Left ventricle myocardium inferior (tissue), 1 donor: ENCODE data around the gene LMLN. TPM values are rescaled to one million over a fixed set of nuclear protein-coding genes. Genes with fewer than 3 reads are reported as not detected.

Experiments used
- DNase-seq: peaks from one replicate; pipeline ENCODE4 v3.0.0-alpha.2; 2020
- H3K27ac ChIP-seq: fragments of 200-600 bp; replicated peaks from 2 replicates; pipeline ENCODE4 v1.8.0; 2021
- H3K27me3 ChIP-seq: fragments of 200-600 bp; 2 replicates; pipeline ENCODE4 v1.8.0; 2021; ENCODE audit warnings: low read depth
- H3K36me3 ChIP-seq: fragments of 200-600 bp; 2 replicates; pipeline ENCODE4 v1.8.0; 2021
- H3K4me1 ChIP-seq: fragments of 200-600 bp; 2 replicates; pipeline ENCODE4 v1.8.0; 2021
- H3K4me3 ChIP-seq: fragments of 200-600 bp; 2 replicates; pipeline ENCODE4 v1.8.0; 2021; ENCODE audit warnings: mild to moderate bottlenecking, moderate library complexity
- H3K9me3 ChIP-seq: fragments of 200-600 bp; replicated peaks from 2 replicates; pipeline ENCODE4 v1.8.0; 2021
- intact Hi-C: fragments of 100-400 bp; cut with micrococcal nuclease; formaldehyde crosslinking; loops from one replicate; pipeline ENCODE4 v1.11.0; 2022
- total RNA-seq: library from RNA; stranded (reverse); fragmentation: NEBNext Ultra II Directional; extraction: Animal tissue kit (Norgen Biotek cat#: 25700); gene quantifications from one replicate; pipeline ENCODE4 v1.2.1, GENCODE V29; 2021
- TF ChIP-seq, protein P1 (sequence below): fragments of 200-600 bp; IDR thresholded peaks from 2 replicates; pipeline ENCODE4 v1.8.0; 2021; ENCODE audit warnings: antibody characterized with exemption, mild to moderate bottlenecking, borderline replicate concordance
- donor health status: DM: no; HTN: yes; CAD: no; lungs with severe emphysema.

Gene LMLN
- total RNA-seq, 1 donor from 2014 or later = 10.6 TPM

DNA sequence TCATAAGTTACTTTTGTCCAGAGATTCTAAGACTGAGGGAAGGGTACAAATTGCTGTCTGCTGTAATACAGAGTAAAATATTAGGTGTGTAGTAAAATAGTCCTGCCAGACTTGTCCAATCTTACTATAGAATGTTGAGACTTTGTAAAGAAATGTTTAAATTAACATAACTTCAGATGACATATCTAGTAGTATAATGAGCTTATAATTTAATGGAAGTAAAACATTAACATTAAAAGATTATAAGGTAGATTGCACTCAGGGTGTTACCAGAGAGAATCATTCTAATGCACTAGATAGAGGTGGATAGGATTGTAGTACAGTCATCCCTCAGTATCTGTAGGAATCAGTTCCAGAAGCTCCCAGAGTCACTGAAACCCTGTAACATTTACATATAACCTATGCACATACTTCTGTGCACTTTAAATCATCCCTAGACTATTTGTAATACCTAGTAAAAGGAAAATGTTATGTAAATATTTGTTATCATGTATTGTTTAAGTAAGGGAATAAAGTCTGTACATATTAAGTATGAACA lies 130.8 kb downstream of the LMLN start:
- DNase-seq = no peak
- Histone ChIP-seq H3K4me3 (no peak overlapping the region), H3K36me3 (no peaks in the 10 kb centered on the region), H3K9me3 (no peaks in the 10 kb centered on the region), H3K4me1 (no peaks in the 10 kb centered on the region), H3K27me3 (peaks cover 96% of the 10 kb centered on the region), H3K27ac (no peak overlapping the region)
- TF ChIP-seq, protein P1, sequence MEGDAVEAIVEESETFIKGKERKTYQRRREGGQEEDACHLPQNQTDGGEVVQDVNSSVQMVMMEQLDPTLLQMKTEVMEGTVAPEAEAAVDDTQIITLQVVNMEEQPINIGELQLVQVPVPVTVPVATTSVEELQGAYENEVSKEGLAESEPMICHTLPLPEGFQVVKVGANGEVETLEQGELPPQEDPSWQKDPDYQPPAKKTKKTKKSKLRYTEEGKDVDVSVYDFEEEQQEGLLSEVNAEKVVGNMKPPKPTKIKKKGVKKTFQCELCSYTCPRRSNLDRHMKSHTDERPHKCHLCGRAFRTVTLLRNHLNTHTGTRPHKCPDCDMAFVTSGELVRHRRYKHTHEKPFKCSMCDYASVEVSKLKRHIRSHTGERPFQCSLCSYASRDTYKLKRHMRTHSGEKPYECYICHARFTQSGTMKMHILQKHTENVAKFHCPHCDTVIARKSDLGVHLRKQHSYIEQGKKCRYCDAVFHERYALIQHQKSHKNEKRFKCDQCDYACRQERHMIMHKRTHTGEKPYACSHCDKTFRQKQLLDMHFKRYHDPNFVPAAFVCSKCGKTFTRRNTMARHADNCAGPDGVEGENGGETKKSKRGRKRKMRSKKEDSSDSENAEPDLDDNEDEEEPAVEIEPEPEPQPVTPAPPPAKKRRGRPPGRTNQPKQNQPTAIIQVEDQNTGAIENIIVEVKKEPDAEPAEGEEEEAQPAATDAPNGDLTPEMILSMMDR = no peak
- intact Hi-C loops = no loop called here

DNA sequence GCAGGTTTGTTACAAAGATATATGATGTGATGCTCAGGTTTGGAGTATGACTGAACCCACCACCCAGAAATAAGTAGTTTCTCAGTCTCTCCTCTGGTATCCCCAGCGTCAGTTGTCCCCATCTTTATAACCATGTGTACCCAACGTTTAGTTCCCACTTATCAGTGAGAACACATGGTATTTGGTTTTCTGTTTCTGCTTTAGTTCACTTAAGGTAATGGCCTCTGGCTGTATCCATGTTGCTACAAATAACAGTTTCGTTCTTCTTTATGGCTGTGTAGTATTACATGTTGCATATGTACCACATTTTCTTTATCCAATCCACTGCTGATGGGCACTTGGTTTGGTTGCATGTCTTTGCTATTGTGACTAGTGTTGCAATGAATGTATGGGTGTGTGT lies 132.3 kb downstream of the LMLN start:
- peaks cover 86% of the 10 kb centered on the region for H3K27me3 ChIP-seq
- no peaks in the 10 kb centered on the region for H3K9me3 ChIP-seq
- H3K4me1 ChIP-seq = no peaks in the 10 kb centered on the region
- H3K27ac ChIP-seq = no peak overlapping the region
- no peak overlapping the region for H3K4me3 ChIP-seq
- TF ChIP-seq, protein P1 = no peak
- intact Hi-C loops = no loop called here
- no peaks in the 10 kb centered on the region for H3K36me3 ChIP-seq
- DNase-seq = no peak

DNA sequence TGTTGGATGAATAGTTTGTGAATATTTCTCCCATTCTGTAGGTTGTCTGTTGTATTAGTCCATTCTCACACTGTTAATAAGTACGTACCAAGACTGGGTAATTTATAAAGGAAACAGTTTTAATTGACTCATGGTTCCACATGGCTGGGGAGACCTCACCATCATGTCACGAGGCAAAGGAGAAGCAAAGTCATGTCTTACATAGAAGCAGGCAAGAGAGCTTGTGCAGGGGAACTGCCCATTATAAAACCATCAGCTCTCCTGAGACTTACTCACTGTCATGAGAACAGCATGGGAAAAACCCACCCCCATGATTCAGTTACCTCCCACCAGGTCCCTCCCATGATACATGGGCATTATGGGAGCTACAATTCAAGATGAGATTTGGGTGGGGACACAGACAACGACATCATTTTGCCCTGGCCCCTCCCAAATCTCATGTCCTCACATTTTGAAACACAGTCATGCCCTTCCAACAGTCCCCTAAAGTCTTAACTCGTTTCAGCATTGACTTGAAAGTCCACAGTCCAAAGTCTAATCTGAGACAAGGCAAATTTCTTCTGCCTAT lies 133.2 kb downstream of the LMLN start:
- no peaks in the 10 kb centered on the region for H3K4me1 ChIP-seq
- H3K36me3 ChIP-seq = no peaks in the 10 kb centered on the region
- no peaks in the 10 kb centered on the region for H3K9me3 ChIP-seq
- H3K27me3 ChIP-seq = peaks cover 78% of the 10 kb centered on the region
- H3K4me3 ChIP-seq = no peak overlapping the region
- intact Hi-C loops = no loop called here
- TF ChIP-seq, protein P1 = no peak
- no peak overlapping the region for H3K27ac ChIP-seq
- DNase-seq = no peak

Other genes with a start within 250 kb of the LMLN start
- gene RUBCN, start 223.3 kb upstream of the LMLN start, total RNA-seq = 23.3 TPM
- gene FYTTD1, start 210.3 kb upstream of the LMLN start, total RNA-seq = 78.7 TPM
- gene LRCH3, start 169.0 kb upstream of the LMLN start, total RNA-seq = 25.8 TPM
- gene RPL35A, start 10.0 kb upstream of the LMLN start, total RNA-seq = 775 TPM